HS-5 (cell line): ENCODE results near the gene ITGA4.

ENCODE experiments used
- DNase-seq: peaks from one replicate; pipeline ENCODE4 v3.0.0-alpha.2; 2012; ENCODE audit warnings: low read depth

ITGA4 gene

GRCh38 chr2:181515719-181516118 is 58.5 kb downstream of the ITGA4 start:
- DNase-seq = no peak

- DNase-seq = no peak
Measured at GRCh38 chr2:181516992-181517391, 59.8 kb downstream of the ITGA4 start.

DNA sequence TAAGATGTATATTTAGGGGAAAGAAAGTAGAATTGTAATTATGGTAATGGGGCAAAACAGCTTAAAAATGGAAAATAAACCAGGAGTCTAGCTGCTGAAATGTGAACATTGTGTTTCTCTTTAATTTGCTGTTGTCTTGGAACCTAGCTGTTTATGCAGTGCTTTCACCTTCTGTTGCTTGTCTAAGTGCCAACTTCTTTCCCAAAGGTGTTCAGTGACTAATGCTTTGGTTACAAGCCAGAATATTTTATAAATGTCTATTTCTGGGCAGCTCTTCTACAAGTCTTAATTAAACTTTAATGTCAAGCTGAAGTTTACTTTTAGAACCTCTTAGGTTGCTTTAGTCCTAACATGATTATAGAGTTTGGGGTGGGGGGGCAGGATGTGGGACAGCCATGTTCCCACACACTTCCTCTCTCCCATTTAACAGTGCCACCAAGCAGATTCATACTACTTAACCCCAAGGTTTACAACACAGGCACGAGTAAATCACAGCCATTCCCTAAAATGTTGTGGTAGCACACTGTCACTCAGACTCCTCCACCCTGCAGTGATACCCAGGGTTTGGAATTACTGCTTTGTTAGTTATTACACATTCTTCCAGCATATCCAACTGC is 60.6 kb downstream of the ITGA4 start:
- DNase-seq = no peak

DNA sequence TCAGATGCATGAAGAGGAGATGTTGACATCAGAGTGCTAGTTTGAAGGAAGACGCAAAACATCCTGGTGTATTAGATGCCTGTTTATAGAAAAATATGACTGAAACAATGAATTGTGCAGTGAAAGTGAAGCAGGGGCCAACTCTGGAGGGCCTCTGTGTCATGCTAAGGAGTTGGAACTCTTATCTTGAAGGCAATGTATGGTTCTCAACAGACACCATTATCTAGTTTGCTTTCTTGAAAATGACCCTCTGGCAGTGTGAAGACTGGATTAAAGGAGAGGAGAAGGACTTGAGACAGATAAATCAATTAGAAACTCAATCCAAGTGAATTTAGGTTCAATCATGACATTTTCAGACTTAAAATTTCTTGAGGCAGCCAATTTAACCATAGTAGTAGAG is 63.1 kb downstream of the ITGA4 start:
- DNase-seq = no peak

DNA sequence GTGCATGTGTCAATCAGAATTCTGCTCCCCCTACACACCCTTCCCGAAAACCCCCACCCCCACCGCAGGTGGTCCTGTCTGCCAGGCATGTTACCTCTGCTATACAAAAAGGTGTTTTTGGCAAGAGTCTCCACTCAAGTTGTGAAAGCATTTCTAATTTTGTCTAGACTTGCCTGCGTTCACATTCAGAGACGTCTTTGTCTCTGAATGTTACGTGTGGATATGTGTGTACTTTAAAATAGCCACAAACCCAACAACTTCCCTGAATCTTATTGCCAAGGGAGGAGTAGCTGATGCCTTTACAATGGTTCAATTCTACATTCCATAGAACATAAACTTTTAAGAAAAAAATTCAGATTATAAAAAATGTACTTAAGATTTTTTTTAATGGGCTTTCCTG is 66.6 kb downstream of the ITGA4 start:
- no peak for DNase-seq

- DNase-seq = no peak
Measured at GRCh38 chr2:181526014-181526413, 68.8 kb downstream of the ITGA4 start.

DNA sequence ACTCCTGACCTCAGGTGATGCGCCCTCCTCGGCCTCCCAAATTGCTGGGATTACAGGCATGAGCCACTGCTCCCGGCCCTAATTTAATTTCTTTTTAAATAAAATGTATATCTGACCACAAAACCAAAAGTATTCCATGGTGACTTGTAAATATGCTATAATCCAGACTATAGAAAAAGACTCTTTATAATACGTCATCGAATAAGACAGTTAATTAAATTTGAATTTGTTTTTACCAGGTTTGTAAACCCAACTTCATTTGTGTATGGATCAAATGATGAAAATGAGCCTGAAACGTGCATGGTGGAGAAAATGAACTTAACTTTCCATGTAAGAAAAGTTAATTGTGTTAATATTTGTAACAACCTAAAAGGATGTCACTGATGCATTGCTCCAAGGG is 69.9 kb downstream of the ITGA4 start:
- DNase-seq = no peak

GRCh38 chr2:181528441-181528840 is 71.3 kb downstream of the ITGA4 start:
- no peak for DNase-seq

DNA sequence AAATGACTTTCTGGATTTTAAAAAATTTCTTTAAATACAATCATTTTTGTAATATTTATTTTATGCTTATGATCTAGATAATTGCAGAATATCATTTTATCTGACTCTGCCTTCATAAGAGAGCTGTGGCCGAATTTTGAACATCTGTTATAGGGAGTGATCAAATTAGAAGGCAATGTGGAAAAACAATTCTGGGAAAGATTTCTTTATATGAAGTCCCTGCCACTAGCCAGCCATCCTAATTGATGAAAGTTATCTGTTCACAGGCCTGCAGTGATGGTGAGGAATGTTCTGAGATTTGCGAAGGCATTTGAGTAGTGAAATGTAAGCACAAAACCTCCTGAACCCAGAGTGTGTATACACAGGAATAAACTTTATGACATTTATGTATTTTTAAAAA is 79.5 kb downstream of the ITGA4 start:
- DNase-seq = no peak

DNA sequence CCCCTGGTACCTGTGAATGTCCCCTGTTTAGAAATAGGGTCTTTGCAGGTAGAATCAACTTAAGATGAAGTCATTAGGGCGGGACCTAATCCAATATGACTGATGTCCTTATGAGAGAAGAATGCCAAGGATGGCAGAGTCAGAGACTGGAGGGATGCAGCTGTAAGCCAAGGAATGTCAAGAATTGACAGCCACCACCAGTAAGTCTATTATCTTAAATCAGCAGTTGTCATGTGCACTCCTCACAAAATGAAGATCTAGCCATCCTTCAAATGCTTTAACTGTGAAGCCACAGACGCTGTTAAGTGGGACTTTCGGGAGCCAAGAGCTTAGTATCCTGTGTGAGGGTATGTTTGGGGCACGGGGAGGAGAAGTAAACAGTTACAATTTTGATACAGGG is 83.2 kb downstream of the ITGA4 start:
- DNase-seq = no peak

GRCh38 chr2:181542170-181542569 is 85.0 kb downstream of the ITGA4 start:
- DNase-seq = no peak

- DNase-seq = no peak
Measured at GRCh38 chr2:181546086-181546485, 88.9 kb downstream of the ITGA4 start.

- DNase-seq = no peak
Measured at GRCh38 chr2:181552808-181553207, 95.6 kb downstream of the ITGA4 start.

DNA sequence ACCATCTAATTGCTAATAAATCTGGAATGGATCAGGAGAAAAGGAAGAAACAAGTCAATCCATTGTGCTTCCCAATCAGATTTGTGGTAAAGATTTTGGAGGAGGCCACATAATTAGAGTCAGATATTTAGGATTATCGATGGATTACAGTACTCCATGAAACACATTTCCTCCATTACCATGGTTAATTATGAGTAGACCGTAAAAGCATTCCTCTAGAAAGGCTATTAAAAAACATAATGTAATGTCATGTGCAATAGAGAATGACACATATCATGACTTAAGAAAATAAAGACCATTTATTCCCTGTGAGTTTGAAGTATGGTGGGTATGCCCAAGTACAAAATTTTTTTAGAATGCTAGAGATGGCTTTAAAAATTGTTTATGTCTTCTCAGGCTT is 96.1 kb downstream of the ITGA4 start:
- no peak for DNase-seq

DNA sequence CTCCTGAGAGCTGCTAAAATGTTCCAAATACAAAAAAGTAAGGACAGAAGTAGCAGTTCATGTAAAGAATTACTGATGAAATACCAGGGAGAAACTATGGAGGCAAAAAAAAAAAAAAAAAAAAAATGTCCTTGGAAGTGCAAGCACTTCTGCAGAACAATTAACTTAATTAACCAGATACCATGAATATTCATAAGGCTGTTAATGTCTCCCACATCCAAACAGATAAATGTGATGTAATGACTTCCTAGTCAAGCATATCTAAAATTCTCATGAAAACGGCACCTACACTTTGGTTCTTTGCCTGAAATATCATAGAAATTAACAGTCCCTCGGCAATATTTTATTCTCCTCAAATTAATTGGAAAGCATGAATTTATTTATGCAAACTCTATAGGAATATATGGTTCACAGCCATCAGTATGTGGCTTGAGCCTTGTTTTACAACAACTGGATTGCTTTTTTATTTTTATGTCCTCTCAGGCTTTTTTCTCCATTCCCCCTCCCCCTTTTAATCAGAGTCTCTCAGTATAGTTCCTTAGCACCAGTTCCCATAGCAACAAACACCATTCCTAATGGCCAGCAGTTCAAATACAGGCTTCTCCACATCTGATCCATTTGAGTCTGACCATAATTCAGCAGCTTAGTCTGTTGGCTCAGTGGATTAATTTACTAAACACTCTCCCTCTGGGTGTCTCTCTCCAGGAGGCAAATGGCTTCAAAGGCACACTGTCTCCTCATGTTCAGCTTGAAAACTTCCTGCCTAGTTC is 97.1 kb downstream of the ITGA4 start:
- DNase-seq = no peak

DNA sequence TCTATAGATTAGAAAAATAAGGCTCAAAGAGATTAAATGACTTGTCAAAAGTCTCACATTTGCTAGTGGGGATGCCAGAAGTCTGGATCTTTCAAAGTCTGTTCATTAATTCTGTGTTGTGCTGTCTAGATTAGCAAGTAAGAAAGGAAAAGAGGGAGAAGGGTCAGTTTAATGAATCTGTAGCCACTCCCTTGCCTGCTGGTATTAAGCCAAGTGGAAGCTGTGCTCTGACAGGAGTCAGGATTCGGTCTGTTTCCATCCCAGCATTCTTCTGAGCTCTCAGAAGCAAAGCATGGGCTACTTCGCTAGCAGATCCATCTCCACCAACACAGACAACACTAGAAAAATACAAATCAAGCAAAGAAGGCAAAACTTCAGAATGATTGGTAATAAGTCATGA is 101.2 kb downstream of the ITGA4 start:
- no peak for DNase-seq

- DNase-seq = peak; percentile 16
Measured at GRCh38 chr2:181563101-181563692, 106.0 kb downstream of the ITGA4 start.

GRCh38 chr2:181566334-181567032 is 109.3 kb downstream of the ITGA4 start:
- no peak for DNase-seq

DNA sequence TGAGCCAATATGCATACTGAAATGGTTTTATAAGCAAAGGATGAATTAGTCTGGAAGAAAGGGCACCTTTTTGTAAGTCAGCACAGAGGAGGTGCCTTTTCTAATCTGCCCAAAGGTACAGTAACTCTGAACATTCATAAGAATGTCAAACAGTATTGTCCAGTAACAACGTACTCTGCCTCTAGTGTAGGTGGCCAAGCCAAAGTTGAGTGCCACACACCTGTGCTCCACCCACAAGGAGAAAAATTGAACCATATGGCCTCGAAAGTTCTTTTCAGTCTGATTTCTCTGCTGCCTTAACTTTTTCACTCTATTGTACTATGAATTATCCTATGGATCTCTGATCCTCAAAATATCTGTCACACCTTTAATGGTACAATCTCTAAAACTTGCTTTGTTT is 112.9 kb downstream of the ITGA4 start:
- no peak for DNase-seq

GRCh38 chr2:181570833-181571661 is 113.9 kb downstream of the ITGA4 start:
- DNase-seq = no peak

GRCh38 chr2:181573140-181573736 is 116.1 kb downstream of the ITGA4 start:
- DNase-seq = peak; percentile 19

DNA sequence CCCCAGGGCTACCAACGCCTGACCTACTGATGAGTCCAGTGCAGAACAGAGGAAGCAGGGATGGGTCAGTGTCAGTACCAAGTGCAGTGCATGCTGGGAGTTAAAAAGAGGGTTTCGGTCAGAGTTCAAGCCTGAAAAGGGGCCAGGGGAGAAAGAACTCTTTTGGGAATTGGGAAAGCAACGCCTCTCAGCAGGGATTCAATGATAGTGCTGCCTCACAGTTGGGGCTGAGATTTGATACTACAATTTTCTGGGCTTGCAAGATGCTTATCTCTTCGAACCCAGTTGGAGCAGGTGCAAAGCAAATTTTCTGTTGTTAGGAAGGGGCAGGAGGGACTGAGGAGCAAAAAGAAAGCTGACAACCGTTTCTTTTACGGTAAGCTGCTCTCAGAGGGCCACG is 117.1 kb downstream of the ITGA4 start:
- DNase-seq = no peak
